SK-N-SH (cell line): ENCODE data around the gene NUMBL. TPM values are rescaled to one million over a fixed set of nuclear protein-coding genes. Genes with fewer than 3 reads are reported as not detected.

Source experiments
- CTCF ChIA-PET: fragments of 300-600, 350-600 bp; formaldehyde crosslinking; extraction: SDS; loops from one replicate; lab custom pipeline; 2021; lab: Yijun Ruan, JAX
- POLR2A ChIA-PET: fragments of 350-600 bp; sonication (Branson Sonifier 250); formaldehyde crosslinking; extraction: SDS; loops from one replicate; lab custom pipeline; 2020; ENCODE audit warnings: antibody characterized with exemption, inconsistent platforms; lab: Yijun Ruan, JAX
- DNase-seq: peaks from one replicate; pipeline ENCODE4 v3.0.0; 2012
- H2AFZ ChIP-seq: fragments of 200-600 bp; sonication (generic); 2 replicates; pipeline ENCODE4 v1.8.1; 2016; ENCODE audit warnings: antibody characterized with exemption, mild to moderate bottlenecking, low read depth
- H3F3A ChIP-seq: fragments of 200-600 bp; sonication (generic); replicated peaks from 2 replicates; pipeline ENCODE3; 2016; ENCODE audit warnings: antibody characterized with exemption, mild to moderate bottlenecking; ENCODE audit not compliant: insufficient read depth
- H3K27ac ChIP-seq, 2 experiments: fragments of 200-500 bp in 1 of 2; fragments of 200-600 bp in 1 of 2; sonication (Bioruptor generic) in 1 of 2; sonication (generic), shearing (Covaris generic) in 1 of 2; 2 replicates each; pipeline versions ENCODE4 v1.5.1 to v1.6.1; 2014 to 2016; ENCODE audit warnings: low read depth in 2 of 2, inconsistent platforms in 1 of 2, low read length in 1 of 2, mild to moderate bottlenecking in 1 of 2, mixed read lengths in 1 of 2
- H3K27me3 ChIP-seq: fragments of 200-600 bp; sonication (generic), shearing (Covaris generic); 2 replicates; pipeline ENCODE4 v1.6.1; 2016; ENCODE audit warnings: mixed run types; ENCODE audit not compliant: insufficient read depth
- H3K36me3 ChIP-seq, 2 experiments: fragments of 200-500 bp in 1 of 2; fragments of 200-600 bp in 1 of 2; sonication (Bioruptor generic) in 1 of 2; sonication (generic) in 1 of 2; replicated peaks in 1 of 2; 2 replicates each; pipeline versions ENCODE3 to v1.5.1; 2014 to 2016; ENCODE audit warnings: low read length in 1 of 2, mild to moderate bottlenecking in 1 of 2; ENCODE audit not compliant: insufficient read depth in 2 of 2, control insufficient read depth in 1 of 2
- H3K4me1 ChIP-seq, 2 experiments: fragments of 200-500 bp in 1 of 2; fragments of 200-600 bp in 1 of 2; sonication (Bioruptor generic) in 1 of 2; sonication (generic), shearing (Covaris generic) in 1 of 2; 2 replicates each; pipeline versions ENCODE4 v1.5.1 to v1.6.1; 2014 to 2016; ENCODE audit warnings: low read depth in 1 of 2, low read length in 1 of 2, mixed run types in 1 of 2; ENCODE audit not compliant: insufficient read depth in 2 of 2, control insufficient read depth in 1 of 2
- H3K4me2 ChIP-seq: fragments of 200-600 bp; sonication (generic), shearing (Covaris generic); 2 replicates; pipeline ENCODE4 v1.6.1; 2017; ENCODE audit warnings: mixed run types
- H3K4me3 ChIP-seq, 2 experiments: fragments of 200-500 bp in 1 of 2; fragments of 200-600 bp in 1 of 2; sonication (Bioruptor generic) in 1 of 2; sonication (generic), shearing (Covaris generic) in 1 of 2; 2 replicates each; pipeline versions ENCODE4 v1.5.1 to v1.8.1; 2014 to 2016; ENCODE audit warnings: low read depth in 2 of 2, inconsistent platforms in 1 of 2, low read length in 1 of 2, mild to moderate bottlenecking in 1 of 2, mixed read lengths in 1 of 2, moderate library complexity in 1 of 2
- H3K79me2 ChIP-seq: fragments of 200-600 bp; sonication (generic); 2 replicates; pipeline ENCODE4 v1.8.1; 2017; ENCODE audit warnings: mild to moderate bottlenecking; ENCODE audit not compliant: insufficient read depth
- H3K9ac ChIP-seq: fragments of 200-600 bp; sonication (generic); 2 replicates; pipeline ENCODE4 v1.6.1; 2017; ENCODE audit warnings: mixed run types
- H3K9me2 ChIP-seq: fragments of 200-600 bp; sonication (generic); 2 replicates; pipeline ENCODE4 v1.6.1; 2017; ENCODE audit warnings: mixed run types
- H3K9me3 ChIP-seq: fragments of 200-600 bp; sonication (generic); 2 replicates; pipeline ENCODE4 v1.6.1; 2017; ENCODE audit warnings: mixed run types, mild to moderate bottlenecking, moderate library complexity
- H4K20me1 ChIP-seq: fragments of 200-600 bp; sonication (generic); 2 replicates; pipeline ENCODE4 v1.6.1; 2017; ENCODE audit warnings: mild to moderate bottlenecking, mixed run types; ENCODE audit not compliant: insufficient read depth
- CTCF ChIP-seq: fragments of 200-600 bp; sonication (generic); IDR thresholded peaks from 2 replicates; pipeline ENCODE4 v1.6.1; 2017; ENCODE audit warnings: antibody characterized with exemption, mild to moderate bottlenecking, moderate library complexity
- EP300 ChIP-seq, 2 experiments: IDR thresholded peaks; 2 replicates each; pipeline versions ENCODE4 v1.4.0 to v1.6.1; 2012; ENCODE audit warnings: borderline replicate concordance in 1 of 2, low read depth in 1 of 2, low read length in 1 of 2
- GATA2 ChIP-seq: sonication (generic); formaldehyde crosslinking; IDR thresholded peaks from 2 replicates; pipeline ENCODE4 v1.5.0; 2020; ENCODE audit warnings: mild to moderate bottlenecking, missing genetic modification reagents
- SIN3A ChIP-seq: IDR thresholded peaks from 2 replicates; pipeline ENCODE4 v1.6.1; 2012; ENCODE audit warnings: low read depth, mild to moderate bottlenecking, low read length, moderate library complexity, borderline replicate concordance
- TCF12 ChIP-seq: IDR thresholded peaks from 2 replicates; pipeline ENCODE4 v1.4.0; 2012
- TEAD4 ChIP-seq: IDR thresholded peaks from 2 replicates; pipeline ENCODE4 v1.4.0; 2012; ENCODE audit warnings: mild to moderate bottlenecking, borderline replicate concordance; ENCODE audit not compliant: insufficient read depth
- USF1 ChIP-seq: IDR thresholded peaks from 2 replicates; pipeline ENCODE4 v1.4.0; 2012; ENCODE audit warnings: low read depth, borderline replicate concordance
- YY1 ChIP-seq: IDR thresholded peaks from 2 replicates; pipeline ENCODE4 v1.4.0; 2012; ENCODE audit warnings: low read depth, mild to moderate bottlenecking
- WGBS: methylation state at CpG from one replicate; pipeline ENCODE4 v1.1.6; 2017; ENCODE audit warnings: low lambda C conversion rate; 5-methylcytosine and 5-hydroxymethylcytosine counted together
- polyA plus RNA-seq, 3 experiments: library from polyadenylated mRNA; depleted of rRNA; stranded (reverse); fragments of >200 nt; gene quantifications; 2 replicates each; pipeline ENCODE4 v1.2.3, GENCODE V29; 2012

The NUMBL gene
- polyA plus RNA-seq, 1 of the 3 experiments (the other 2 are of a cell fraction), result 54.6 TPM

- Histone ChIP-seq H3K4me1 (no peaks in the 10 kb centered on the region), H3K27me3 (no peaks in the 10 kb centered on the region), H3K79me2 (no peaks in the 10 kb centered on the region), H3K9me2 (no peaks in the 10 kb centered on the region), H4K20me1 (no peaks in the 10 kb centered on the region), H2AFZ (no peak overlapping the region), H3K4me3 (no peak overlapping the region)
- CTCF ChIA-PET, result interaction anchor here (0.9 to 1.7 kb wide), 3 partner anchors 37 to 395 kb away, joined by 3 to 4 read pairs (median 3); no protein-coding TSS in a partner anchor
- DNase-seq, result no peak
- TF ChIP-seq TEAD4 (no peak), USF1 (no peak), GATA2 (CRISPR knock-in tag) (no peak), TCF12 (no peak), YY1 (no peak), SIN3A (no peak)
- TF ChIP-seq, all 33 proteins: peak for 0
- Histone ChIP-seq H3K36me3 (peaks cover 24 to 44% of the 10 kb centered on the region in 2 experiments), H3K4me2 (no peak overlapping the region), H3K9me3 (no peaks in the 10 kb centered on the region), H3F3A (no peaks in the 10 kb centered on the region), H3K27ac (no peak overlapping the region), H3K9ac (no peak overlapping the region)
- POLR2A ChIA-PET, result interaction anchor here (1.6 kb wide), 1 partner anchor 9 kb away, joined by 7 read pairs; the partner anchor contains the start of gene NUMBL
- WGBS, result 85% methylated on average over 9 of the region's 9 CpGs
Observed at GRCh38 chr19:40700083-40700482, 9.6 kb upstream of the NUMBL start.

- H3K27ac ChIP-seq, result no peak overlapping the region
- H4K20me1 ChIP-seq, result no peaks in the 10 kb centered on the region
- 96% methylated on average over 6 of the region's 6 CpGs for WGBS
- CTCF ChIA-PET, result interaction anchor here (0.7 kb wide), 1 partner anchor 34 kb away, joined by 4 read pairs; no protein-coding TSS in a partner anchor
- POLR2A ChIA-PET, result no interaction called here
- no peaks in the 10 kb centered on the region for H3K9me3 ChIP-seq
- no peaks in the 10 kb centered on the region for H3K9me2 ChIP-seq
- peaks cover 6% of the 10 kb centered on the region for H3F3A ChIP-seq
- H2AFZ ChIP-seq, result no peak overlapping the region
- TF ChIP-seq TEAD4 (no peak), CTCF (no peak), EP300 (IDR thresholded peaks at IDR 0.05; ENCODE audit: borderline replicate concordance in 1 of 2, low read depth in 1 of 2, low read length in 1 of 2) (no peak)
- peaks cover 9 to 30% of the 10 kb centered on the region in 2 experiments for H3K36me3 ChIP-seq
- no peaks in the 10 kb centered on the region for H3K27me3 ChIP-seq
- H3K4me3 ChIP-seq, result no peak overlapping the region
- no peak overlapping the region for H3K9ac ChIP-seq
- no peaks in the 10 kb centered on the region for H3K79me2 ChIP-seq
- DNase-seq, result no peak
- peaks cover 0 to 2% of the 10 kb centered on the region in 2 experiments; a peak in 1 of 4 replicates for H3K4me1 ChIP-seq
- no peak overlapping the region for H3K4me2 ChIP-seq
Observed at GRCh38 chr19:40697007-40697406, 6.6 kb upstream of the NUMBL start.
